Osteoblast (primary cell): ENCODE results near the gene CD8B. TPM values are rescaled to one million over a fixed set of nuclear protein-coding genes. Genes with fewer than 3 reads are reported as not detected.
"Not testable (repeated sequence)": the region's sequence is repeated elsewhere in the genome, so short reads cannot be mapped to it uniquely, and the experiment has no call there.

Experiments used
- DNase-seq: peaks from one replicate; pipeline ENCODE4 v3.0.0; 2011; ENCODE audit warnings: low spot score, mixed read lengths; ENCODE audit not compliant: insufficient read length; ENCODE audit errors: missing footprints
- H2AFZ ChIP-seq: 2 replicates; pipeline ENCODE4 v1.6.0; 2011; ENCODE audit warnings: mild to moderate bottlenecking, low read length
- H3K27ac ChIP-seq: 2 replicates; pipeline ENCODE4 v1.5.1; 2011; ENCODE audit warnings: mild to moderate bottlenecking, low read depth, low read length, moderate library complexity
- H3K27me3 ChIP-seq: 2 replicates; pipeline ENCODE4 v1.6.0; 2012; ENCODE audit warnings: mild to moderate bottlenecking, control low read depth, inconsistent platforms, low read length, moderate library complexity; ENCODE audit not compliant: insufficient read depth
- H3K36me3 ChIP-seq: 2 replicates; pipeline ENCODE4 v1.5.1; 2011; ENCODE audit warnings: mild to moderate bottlenecking, low read length, control low read depth, moderate library complexity; ENCODE audit not compliant: insufficient read depth
- H3K4me1 ChIP-seq: 2 replicates; pipeline ENCODE4 v1.5.1; 2011; ENCODE audit warnings: mild to moderate bottlenecking, low read length, control low read depth, moderate library complexity; ENCODE audit not compliant: insufficient read depth
- H3K4me2 ChIP-seq: 2 replicates; pipeline ENCODE4 v1.6.0; 2011; ENCODE audit warnings: mild to moderate bottlenecking, low read length; ENCODE audit not compliant: insufficient read depth
- H3K4me3 ChIP-seq: fragments of 200-600 bp; sonication (generic); 3 replicates; pipeline ENCODE4 v1.5.1; 2012; ENCODE audit warnings: mild to moderate bottlenecking, low read length, inconsistent platforms; ENCODE audit not compliant: insufficient read depth
- H3K79me2 ChIP-seq: 2 replicates; pipeline ENCODE4 v1.6.0; 2012; ENCODE audit warnings: mild to moderate bottlenecking, low read length, control low read depth, inconsistent platforms; ENCODE audit not compliant: insufficient read depth
- H3K9me3 ChIP-seq: 2 replicates; pipeline ENCODE4 v1.5.1; 2011; ENCODE audit warnings: low read depth, low read length, control low read depth
- H4K20me1 ChIP-seq: 2 replicates; pipeline ENCODE4 v1.6.0; 2012; ENCODE audit warnings: mild to moderate bottlenecking, low read length, control low read depth; ENCODE audit not compliant: insufficient read depth
- total RNA-seq: library from RNA; depleted of rRNA; stranded (reverse); fragments of >200 nt; gene quantifications from 2 replicates; pipeline ENCODE4 v1.2.3, GENCODE V29; 2012

Gene CD8B
- total RNA-seq, 1 donor = not detected

DNA sequence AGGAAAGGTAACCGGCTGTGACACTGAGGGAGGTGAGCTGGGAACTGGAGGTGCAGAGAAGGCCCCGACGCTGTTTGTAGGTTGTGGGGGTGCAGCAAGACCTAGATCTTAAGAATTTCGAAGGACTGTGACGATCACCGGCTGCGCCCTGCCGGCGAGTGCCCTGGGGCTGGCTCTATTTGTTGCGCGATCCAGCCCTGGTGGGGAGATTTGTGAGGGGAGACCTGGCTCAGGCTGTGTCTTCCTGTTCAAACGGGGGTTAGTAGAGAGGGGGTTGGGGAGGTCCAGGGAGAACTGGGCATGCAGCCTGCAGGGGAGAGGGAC, 656 bp upstream of the CD8B start:
- H3K4me1 ChIP-seq, H3K4me3 ChIP-seq, H3K27me3 ChIP-seq, H3K27ac ChIP-seq, H4K20me1 ChIP-seq, H3K9me3 ChIP-seq, DNase-seq, H3K36me3 ChIP-seq, H3K4me2 ChIP-seq, H2AFZ ChIP-seq, H3K79me2 ChIP-seq: not testable (repeated sequence)

DNA sequence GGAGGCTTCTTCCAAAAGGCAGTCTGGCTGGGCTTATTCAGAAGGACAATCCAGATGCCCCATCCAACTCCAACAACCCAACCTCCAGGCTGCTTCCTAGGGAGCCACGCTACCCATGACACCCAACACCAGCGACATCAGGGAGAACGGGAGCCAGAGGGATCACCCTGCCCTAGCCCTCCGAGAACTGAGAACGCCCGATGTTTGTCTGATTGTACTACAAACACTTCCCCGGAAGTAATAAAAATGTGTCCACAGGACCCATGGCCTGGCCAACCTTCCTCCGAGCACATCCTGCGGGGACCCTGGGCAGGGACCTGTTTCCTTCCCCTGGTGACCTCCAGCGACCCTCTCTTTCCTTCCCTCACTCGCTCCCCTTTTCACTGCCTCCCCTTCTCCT, 511 bp downstream of the CD8B start:
- not testable (repeated sequence) for H3K4me1 ChIP-seq, H4K20me1 ChIP-seq, DNase-seq, H3K4me3 ChIP-seq, H3K27ac ChIP-seq, H3K9me3 ChIP-seq, H2AFZ ChIP-seq, H3K36me3 ChIP-seq, H3K79me2 ChIP-seq, H3K4me2 ChIP-seq, H3K27me3 ChIP-seq

DNA sequence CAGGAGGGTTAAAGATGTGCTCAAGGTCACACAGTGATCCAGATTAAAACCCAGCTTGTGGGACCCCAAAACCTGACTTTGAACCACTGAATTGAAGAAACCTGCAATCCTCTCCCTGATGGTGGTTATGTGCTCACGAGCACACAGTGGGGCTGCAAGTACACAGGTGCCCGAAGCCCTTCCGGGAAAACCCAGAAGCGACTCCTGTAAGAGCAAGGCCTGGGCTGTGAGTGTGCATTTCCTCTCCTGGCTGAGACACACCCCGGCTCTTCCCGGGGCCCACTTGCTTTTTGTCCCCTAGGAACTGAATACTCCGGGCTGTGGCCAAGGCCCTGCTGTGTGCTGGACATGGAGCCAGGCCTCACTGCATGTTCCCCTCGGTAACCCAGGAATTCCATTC, 1.1 kb downstream of the CD8B start:
- not testable (repeated sequence) for H3K79me2 ChIP-seq, H3K4me2 ChIP-seq, H3K36me3 ChIP-seq, H3K27me3 ChIP-seq, H2AFZ ChIP-seq, H3K4me3 ChIP-seq, DNase-seq, H3K9me3 ChIP-seq, H4K20me1 ChIP-seq, H3K27ac ChIP-seq, H3K4me1 ChIP-seq

DNA sequence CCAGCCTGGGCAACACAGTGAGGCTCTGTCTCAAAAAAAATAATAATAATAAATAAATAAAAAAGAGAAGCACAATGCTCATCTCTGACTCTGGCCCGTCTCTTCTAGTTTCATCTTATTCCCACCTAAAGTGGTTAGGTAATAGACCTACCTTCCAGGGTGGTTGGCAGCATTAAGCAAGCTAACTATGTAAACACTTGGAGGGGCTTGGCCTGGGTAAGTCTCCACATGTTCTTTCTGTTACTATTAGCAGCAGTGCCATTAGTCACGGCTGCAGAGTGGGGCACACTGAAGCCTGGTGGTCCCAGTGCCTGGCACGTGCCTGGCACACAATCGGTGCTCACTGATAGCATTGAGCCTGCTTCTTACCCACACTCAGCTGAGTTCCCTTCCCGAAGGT, 4.0 kb downstream of the CD8B start:
- not testable (repeated sequence) for H3K79me2 ChIP-seq, H3K27ac ChIP-seq, H3K36me3 ChIP-seq

DNA sequence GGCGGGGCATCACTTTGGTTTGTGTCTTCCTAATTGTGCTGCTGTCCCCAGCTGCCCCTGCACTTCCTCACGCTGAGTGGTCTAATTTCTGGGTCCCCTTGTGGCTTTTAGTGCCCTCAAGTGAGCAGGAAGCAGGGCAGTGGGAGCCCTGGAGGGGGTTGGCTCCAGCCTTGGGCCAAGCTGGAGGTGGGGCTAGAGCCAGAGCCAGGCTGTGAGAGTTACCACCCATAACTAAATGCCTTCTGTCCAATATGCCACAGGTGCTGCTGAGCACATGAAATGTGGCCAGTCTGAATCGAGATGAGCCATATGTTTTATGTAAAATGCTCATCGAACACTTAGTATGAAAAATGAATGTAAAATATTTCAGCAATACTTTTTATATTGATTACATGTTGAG, 5.2 kb downstream of the CD8B start:
- H3K79me2 ChIP-seq, H3K4me3 ChIP-seq, DNase-seq, H3K4me2 ChIP-seq, H4K20me1 ChIP-seq, H3K4me1 ChIP-seq, H3K27me3 ChIP-seq, H3K9me3 ChIP-seq, H2AFZ ChIP-seq, H3K27ac ChIP-seq, H3K36me3 ChIP-seq: not testable (repeated sequence)

More for the DNA sequence above, 4.0 kb downstream of the CD8B start:
- H3K27me3 ChIP-seq, H3K4me2 ChIP-seq, H3K9me3 ChIP-seq, H3K4me3 ChIP-seq, H3K4me1 ChIP-seq, H4K20me1 ChIP-seq, DNase-seq, H2AFZ ChIP-seq: not testable (repeated sequence)

DNA sequence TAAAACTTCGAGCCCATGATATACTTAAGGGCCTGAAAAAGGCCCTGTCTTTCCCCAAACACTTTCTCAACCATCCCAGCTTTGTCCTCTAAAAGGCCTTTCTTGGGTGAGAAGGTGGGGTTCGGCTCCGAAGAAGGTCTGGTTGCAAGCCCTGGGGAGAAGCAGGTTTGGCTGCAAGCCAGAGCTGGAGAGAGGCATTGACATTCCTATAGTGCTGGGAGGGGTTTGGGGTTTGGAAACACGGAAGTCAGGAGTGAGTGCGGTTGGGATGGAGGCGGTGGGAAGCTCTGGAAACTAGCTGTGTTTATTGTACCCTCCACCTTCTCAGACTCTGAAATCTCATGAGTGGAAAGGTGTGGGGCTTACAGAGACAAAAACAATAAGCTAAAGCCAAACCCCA, 5.7 kb downstream of the CD8B start:
- not testable (repeated sequence) for H3K36me3 ChIP-seq, H3K79me2 ChIP-seq, H3K4me1 ChIP-seq, H3K27ac ChIP-seq, H4K20me1 ChIP-seq, H2AFZ ChIP-seq, H3K4me2 ChIP-seq, H3K27me3 ChIP-seq, H3K9me3 ChIP-seq, DNase-seq, H3K4me3 ChIP-seq

DNA sequence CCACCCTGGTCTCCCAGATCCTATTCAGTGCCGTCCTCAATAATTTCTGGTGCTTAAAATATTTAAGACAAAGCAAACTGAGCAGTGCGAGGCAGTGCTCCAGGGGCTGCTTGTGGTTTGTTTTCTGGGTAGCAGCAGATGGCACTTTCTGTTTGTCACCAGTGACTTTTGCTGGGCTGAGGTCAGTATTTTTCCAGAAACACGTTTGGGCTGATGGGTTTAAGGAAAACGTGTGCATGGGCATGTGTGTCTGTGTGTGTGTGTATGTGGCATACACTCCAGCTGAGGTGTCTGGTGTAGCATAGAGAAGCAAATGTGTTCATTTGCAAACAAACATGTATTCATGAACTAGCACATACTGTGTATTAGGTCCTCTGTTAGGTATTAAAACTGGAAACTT, 10.1 kb downstream of the CD8B start:
- not testable (repeated sequence) for H3K4me2 ChIP-seq, H4K20me1 ChIP-seq, H3K36me3 ChIP-seq, H3K4me1 ChIP-seq, DNase-seq, H3K79me2 ChIP-seq, H3K4me3 ChIP-seq, H3K9me3 ChIP-seq, H3K27ac ChIP-seq, H2AFZ ChIP-seq, H3K27me3 ChIP-seq

DNA sequence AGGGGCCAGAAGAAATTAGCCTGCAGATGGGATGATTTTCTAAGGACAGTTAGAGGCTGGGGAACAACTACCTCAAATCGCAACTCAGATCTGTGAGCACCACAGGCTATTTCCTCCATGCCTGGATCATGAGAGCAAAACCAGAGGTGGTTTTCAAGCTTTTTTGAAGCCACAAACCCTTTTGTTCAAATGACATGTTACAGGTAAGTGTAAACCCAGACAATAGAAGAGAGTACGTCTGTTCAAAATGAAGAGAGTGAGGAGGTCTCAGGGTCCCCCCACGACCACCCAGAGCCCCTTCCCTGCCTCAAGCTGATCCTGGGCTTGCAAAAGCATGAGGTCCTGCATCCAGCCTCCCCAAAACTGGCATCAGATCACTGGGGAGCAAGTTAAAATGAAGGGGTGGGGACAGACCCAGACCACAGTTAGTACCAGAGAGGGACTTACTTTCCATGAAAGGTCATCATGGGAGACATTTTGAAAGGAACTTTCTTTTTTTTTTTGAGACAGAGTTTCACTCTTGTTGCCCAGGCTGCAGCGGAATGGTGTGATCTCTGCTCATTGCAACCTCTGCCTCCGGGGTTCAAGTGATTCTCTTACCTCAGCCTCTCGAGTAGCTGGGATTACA, 19.0 kb downstream of the CD8B start:
- H3K4me2 ChIP-seq, H3K36me3 ChIP-seq, H3K4me1 ChIP-seq, H3K79me2 ChIP-seq, H3K27me3 ChIP-seq, DNase-seq, H4K20me1 ChIP-seq, H3K27ac ChIP-seq, H3K9me3 ChIP-seq, H2AFZ ChIP-seq, H3K4me3 ChIP-seq: not testable (repeated sequence)

DNA sequence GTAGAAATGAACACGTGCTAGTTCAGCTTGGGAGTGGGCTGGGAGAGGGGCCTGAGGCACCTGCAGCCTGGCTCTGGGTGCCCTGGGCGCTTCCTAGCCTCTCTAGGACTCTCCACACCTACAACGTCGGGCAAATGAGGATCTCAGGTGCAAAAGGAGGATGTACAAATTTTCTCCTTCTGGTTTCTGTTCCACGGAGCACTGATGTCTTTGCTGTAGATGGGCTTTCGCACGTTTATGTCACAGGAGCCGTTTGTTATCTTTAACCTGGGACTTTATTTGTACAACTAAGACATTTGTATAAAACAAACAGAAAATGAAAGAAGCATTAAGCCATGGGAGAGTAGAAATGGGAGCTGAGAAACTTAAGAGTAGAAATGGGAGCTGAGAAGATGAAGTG, 20.4 kb downstream of the CD8B start:
- not testable (repeated sequence) for H3K4me3 ChIP-seq, H3K79me2 ChIP-seq, H3K27me3 ChIP-seq, H4K20me1 ChIP-seq, H2AFZ ChIP-seq, H3K36me3 ChIP-seq, H3K9me3 ChIP-seq, H3K27ac ChIP-seq, H3K4me1 ChIP-seq, H3K4me2 ChIP-seq, DNase-seq
